Stimulated activated CD8-positive, alpha-beta memory T cell treated with anti-CD3 and anti-CD28 coated beads, Interleukin-7, amount 100 ng/mL, for 4 hours (primary cell): ENCODE measurements around the gene SLC10A7.

Experiments used
- DNase-seq, 2 donors: peaks; one replicate each; pipeline ENCODE4 v3.0.0-alpha.2; 2020; ENCODE audit warnings: low read depth in 2 of 2

SLC10A7 gene

GRCh38 chr4:146439437-146439836 lies 82.3 kb downstream of the SLC10A7 start:
- DNase-seq = no peak

GRCh38 chr4:146437778-146438177 lies 84.0 kb downstream of the SLC10A7 start:
- DNase-seq = no peak

GRCh38 chr4:146436423-146437162 lies 85.1 kb downstream of the SLC10A7 start:
- no peak for DNase-seq

DNA sequence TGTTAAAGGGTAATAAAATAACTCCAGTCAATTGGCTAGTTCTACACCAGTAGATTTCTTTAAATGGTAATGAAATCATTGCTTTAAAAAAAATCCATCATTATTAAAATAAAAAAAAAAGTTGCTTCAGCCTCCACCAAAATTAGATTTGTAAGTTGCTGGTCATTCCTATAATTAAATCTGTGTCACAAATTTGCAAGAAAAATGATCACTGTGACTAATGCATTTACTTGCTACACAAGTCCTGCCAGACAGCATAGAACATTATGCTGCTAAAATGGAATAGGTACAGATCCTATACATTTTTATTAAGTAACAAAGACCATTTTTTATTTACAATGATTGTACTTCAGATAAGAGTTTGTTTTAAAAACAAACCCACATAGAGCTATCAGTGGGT lies 85.8 kb downstream of the SLC10A7 start:
- no peak for DNase-seq

- no peak for DNase-seq
These were observed 89.7 kb downstream of the SLC10A7 start for GRCh38 chr4:146432065-146432464.

- no peak for DNase-seq
These were observed 93.4 kb downstream of the SLC10A7 start for GRCh38 chr4:146428298-146428697.

DNA sequence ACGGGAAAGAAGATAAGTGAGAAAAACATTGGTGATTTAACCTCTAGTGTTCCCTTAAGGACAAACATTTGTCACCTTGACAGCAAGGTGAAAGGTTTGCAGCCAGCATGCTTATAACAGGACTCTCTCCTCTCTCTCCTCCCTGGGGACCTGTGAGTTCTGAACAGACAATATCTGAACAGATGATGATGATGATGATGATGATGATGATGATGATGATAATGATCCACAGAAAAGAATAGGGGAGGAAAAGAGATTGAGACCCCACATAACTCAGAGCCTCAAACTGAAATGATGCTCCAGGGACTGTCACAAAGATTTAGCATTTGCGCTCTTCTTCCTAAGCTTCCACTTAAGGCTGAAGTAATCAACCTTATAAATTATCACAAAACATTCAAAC lies 103.9 kb downstream of the SLC10A7 start:
- no peak for DNase-seq

GRCh38 chr4:146415829-146416228 lies 105.9 kb downstream of the SLC10A7 start:
- no peak for DNase-seq

- no peak for DNase-seq
These were observed 114.1 kb downstream of the SLC10A7 start for GRCh38 chr4:146407669-146408084.

DNA sequence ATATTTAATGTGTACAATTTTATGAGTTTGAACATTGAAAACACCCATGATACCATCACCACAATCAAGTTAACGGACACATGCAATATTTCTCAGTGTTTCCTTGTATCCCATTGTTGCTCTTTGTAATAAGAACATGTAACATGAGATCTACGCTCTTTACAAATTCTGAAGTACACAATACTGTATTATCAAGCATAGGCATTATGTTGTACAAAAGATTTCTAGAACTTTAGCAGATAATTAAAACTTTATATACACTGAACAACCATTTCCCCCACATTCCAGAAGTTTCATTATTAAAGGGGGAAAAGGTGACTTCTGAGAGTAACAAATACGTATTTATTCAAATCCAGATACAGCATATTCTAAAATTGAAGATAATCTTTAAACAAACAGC lies 114.5 kb downstream of the SLC10A7 start:
- DNase-seq = no peak

GRCh38 chr4:146401274-146401673 lies 120.5 kb downstream of the SLC10A7 start:
- no peak for DNase-seq

- DNase-seq = no peak
These were observed 122.8 kb downstream of the SLC10A7 start for GRCh38 chr4:146398896-146399445.

DNA sequence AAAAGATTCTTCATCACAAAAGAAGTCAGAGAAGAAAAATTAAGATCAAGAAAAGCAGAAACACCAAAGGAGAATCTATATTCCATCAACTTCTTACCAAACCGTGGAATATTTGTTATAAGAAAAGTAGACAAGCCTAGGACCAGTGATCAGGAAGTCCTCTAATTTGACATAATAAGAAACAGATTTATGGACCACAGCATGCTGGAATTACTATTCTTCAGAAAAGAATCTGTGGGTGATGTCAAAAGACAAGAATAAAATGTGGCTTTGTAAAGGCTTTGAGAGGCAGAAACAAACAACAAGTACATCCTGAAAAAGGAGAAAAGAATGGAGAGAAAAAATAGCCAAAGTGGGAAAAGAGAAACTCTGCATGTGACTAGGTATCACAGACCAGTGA lies 123.3 kb downstream of the SLC10A7 start:
- DNase-seq = no peak

- DNase-seq = no peak
These were observed 132.2 kb downstream of the SLC10A7 start for GRCh38 chr4:146389561-146389960.

DNA sequence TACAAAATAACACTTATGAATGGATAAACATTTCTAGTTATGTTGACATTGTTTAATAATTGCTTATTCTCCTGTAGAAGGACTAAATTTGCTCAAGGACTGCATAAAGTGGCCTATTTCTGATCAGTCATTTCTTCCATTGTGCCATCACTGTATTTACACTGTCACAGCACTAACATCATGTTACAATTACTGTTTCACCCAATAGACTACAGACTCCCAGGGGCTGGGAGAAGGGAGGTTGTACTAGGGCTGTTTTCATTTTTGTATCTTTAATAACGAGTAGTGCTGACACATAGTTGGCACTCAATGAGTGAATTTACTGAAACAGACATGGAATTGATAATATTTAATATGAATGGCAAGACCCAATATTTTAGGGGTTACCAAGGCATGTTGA lies 139.5 kb downstream of the SLC10A7 start:
- no peak for DNase-seq

DNA sequence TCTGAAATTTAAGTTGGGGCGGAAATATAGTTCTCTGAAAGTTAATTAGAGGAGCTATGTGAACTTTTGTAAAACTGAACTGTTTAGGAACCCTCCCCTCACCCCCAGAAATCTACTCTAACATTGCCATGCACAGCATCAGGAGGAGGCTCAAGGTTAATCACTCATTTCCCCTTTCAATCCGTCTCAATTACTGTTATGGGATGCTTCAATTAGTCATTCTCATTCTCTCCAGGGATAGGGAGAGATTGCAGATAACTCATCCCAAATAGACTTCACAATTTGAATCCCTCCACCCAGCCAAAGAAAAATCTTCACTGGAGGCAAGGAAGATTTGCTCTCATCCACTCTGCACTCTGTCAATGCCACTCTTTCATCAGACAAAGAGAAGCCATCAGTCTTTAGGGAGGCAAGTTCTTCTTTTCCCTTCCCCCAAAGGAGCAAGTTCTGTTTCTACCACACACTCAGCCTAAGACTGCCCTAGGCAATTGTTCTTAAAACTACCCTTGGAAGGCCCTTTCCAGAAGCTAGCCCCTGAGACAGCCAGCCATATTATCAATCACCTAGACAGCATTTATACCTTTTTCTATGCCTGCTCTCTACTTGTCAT lies 140.4 kb downstream of the SLC10A7 start:
- no peak for DNase-seq

DNA sequence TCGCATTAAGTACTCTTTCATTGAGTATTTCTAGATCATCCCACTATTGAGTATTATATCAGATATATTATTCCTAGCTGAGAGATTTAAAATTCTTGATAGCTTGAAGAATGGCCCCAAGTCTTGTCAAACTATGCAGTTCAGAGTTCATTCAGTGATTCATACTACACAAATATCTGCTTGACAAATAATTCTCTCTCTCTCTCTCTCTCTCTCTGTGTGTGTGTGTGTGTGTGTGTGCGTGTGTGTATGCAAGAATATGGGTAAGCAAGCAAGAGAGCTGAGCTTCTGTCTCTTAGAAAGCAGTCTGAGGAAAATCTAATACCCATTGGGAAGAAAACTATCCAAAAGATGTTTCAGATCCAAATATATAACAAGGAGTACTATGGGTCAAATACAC lies 142.0 kb downstream of the SLC10A7 start:
- no peak for DNase-seq

DNA sequence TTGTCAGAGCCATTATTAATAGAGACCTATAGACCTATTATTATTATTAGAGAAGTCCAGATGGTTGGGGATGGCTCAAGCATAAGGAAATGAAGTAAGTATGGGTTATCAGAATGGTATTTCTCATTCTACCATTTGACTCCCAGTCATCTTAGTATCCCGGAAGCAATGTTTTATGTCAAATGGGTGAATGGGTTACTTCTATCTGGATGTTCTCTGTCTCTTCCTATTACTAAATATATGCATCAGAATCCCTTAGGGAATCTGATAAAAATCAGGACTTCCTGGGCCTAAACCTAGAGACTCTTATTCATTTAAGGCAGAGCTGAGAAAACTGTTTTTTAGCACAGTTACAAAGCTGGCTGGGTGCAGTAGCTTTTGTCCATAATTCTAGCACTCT lies 149.9 kb downstream of the SLC10A7 start:
- no peak for DNase-seq

GRCh38 chr4:146370841-146371240 lies 150.9 kb downstream of the SLC10A7 start:
- no peak for DNase-seq

GRCh38 chr4:146369446-146369845 lies 152.3 kb downstream of the SLC10A7 start:
- DNase-seq = no peak

DNA sequence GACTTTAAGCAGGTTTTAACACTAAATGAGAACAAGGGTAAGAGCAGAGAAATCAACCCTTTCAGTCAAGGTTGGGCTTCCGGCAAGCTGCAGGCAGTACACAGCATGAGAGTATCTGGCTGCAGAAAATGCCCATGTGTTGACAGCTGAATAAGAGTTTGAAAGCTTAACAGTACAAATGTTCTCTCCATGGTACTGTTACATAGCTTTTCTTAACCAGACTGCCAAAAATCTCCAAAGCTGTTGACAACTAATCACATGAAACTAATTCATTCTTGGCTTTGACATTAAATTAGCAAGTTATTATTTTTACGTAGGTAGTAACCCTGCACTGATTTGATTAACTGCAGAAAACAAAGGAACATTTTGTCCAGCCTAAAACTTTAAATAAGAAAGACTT lies 153.5 kb downstream of the SLC10A7 start:
- no peak for DNase-seq

GRCh38 chr4:146367347-146367746 lies 154.4 kb downstream of the SLC10A7 start:
- DNase-seq = no peak

- DNase-seq = no peak
These were observed 162.0 kb downstream of the SLC10A7 start for GRCh38 chr4:146359771-146360170.
